IPS-20b (cell line): ENCODE measurements around the gene JCAD.

Experiments
- H3K27ac ChIP-seq: one replicate; pipeline ENCODE4 v1.5.1; 2013; ENCODE audit warnings: low read length
- H3K27me3 ChIP-seq: 2 replicates; pipeline ENCODE4 v1.6.1; 2013; ENCODE audit warnings: mild to moderate bottlenecking, low read length, inconsistent platforms; ENCODE audit not compliant: insufficient read depth
- H3K36me3 ChIP-seq: 2 replicates; pipeline ENCODE4 v1.6.1; 2013; ENCODE audit warnings: low read depth, mild to moderate bottlenecking, inconsistent platforms, low read length, moderate library complexity; ENCODE audit not compliant: insufficient read depth
- H3K4me1 ChIP-seq: 2 replicates; pipeline ENCODE4 v1.6.1; 2013; ENCODE audit warnings: mild to moderate bottlenecking, control low read depth, inconsistent platforms, low read length, moderate library complexity; ENCODE audit not compliant: insufficient read depth
- H3K4me3 ChIP-seq: 2 replicates; pipeline ENCODE4 v1.5.1; 2013; ENCODE audit warnings: mild to moderate bottlenecking, low read length, inconsistent platforms
- H3K9ac ChIP-seq: 2 replicates; pipeline ENCODE4 v1.6.1; 2013; ENCODE audit warnings: low read depth, mild to moderate bottlenecking, inconsistent platforms, low read length, moderate library complexity
- H3K9me3 ChIP-seq: 2 replicates; pipeline ENCODE4 v1.6.1; 2013; ENCODE audit warnings: mild to moderate bottlenecking, low read depth, low read length, inconsistent platforms; ENCODE audit not compliant: insufficient read depth

Gene JCAD

GRCh38 chr10:30070001-30070685 is 10.8 kb upstream of the JCAD start:
- Histone ChIP-seq H3K4me3 (no peak overlapping the region), H3K4me1 (no peaks in the 10 kb centered on the region), H3K27ac (no peak overlapping the region), H3K9ac (no peak overlapping the region), H3K27me3 (no peaks in the 10 kb centered on the region), H3K36me3 (no peaks in the 10 kb centered on the region), H3K9me3 (no peaks in the 10 kb centered on the region)

GRCh38 chr10:30068492-30069223 is 9.3 kb upstream of the JCAD start:
- Histone ChIP-seq H3K4me3 (no peak overlapping the region), H3K27me3 (no peaks in the 10 kb centered on the region), H3K36me3 (no peaks in the 10 kb centered on the region), H3K9me3 (no peaks in the 10 kb centered on the region), H3K4me1 (no peaks in the 10 kb centered on the region), H3K9ac (no peak overlapping the region), H3K27ac (no peak overlapping the region)

GRCh38 chr10:30063099-30063498 is 3.7 kb upstream of the JCAD start:
- Histone ChIP-seq H3K9ac (no peak overlapping the region), H3K27ac (no peak overlapping the region), H3K4me1 (peaks cover 8% of the 10 kb centered on the region), H3K27me3 (peaks cover 23% of the 10 kb centered on the region), H3K36me3 (no peaks in the 10 kb centered on the region), H3K4me3 (no peak overlapping the region), H3K9me3 (no peaks in the 10 kb centered on the region)

GRCh38 chr10:30062582-30062981 is 3.2 kb upstream of the JCAD start:
- Histone ChIP-seq H3K4me3 (no peak overlapping the region), H3K9ac (no peak overlapping the region), H3K4me1 (peaks cover 8% of the 10 kb centered on the region), H3K27ac (no peak overlapping the region), H3K36me3 (no peaks in the 10 kb centered on the region), H3K9me3 (no peaks in the 10 kb centered on the region), H3K27me3 (peaks cover 28% of the 10 kb centered on the region)

- Histone ChIP-seq H3K4me1 (peaks cover 12% of the 10 kb centered on the region), H3K27me3 (peaks cover 33% of the 10 kb centered on the region), H3K27ac (no peak overlapping the region), H3K4me3 (no peak overlapping the region), H3K9me3 (no peaks in the 10 kb centered on the region), H3K36me3 (no peaks in the 10 kb centered on the region), H3K9ac (no peak overlapping the region)
Observed at GRCh38 chr10:30062090-30062489, 2.7 kb upstream of the JCAD start.

GRCh38 chr10:30058570-30059132 is 735 bp downstream of the JCAD start:
- Histone ChIP-seq H3K27ac (no peak overlapping the region), H3K36me3 (no peaks in the 10 kb centered on the region), H3K4me1 (peaks cover 21% of the 10 kb centered on the region), H3K9me3 (no peaks in the 10 kb centered on the region), H3K4me3 (peak overlapping the region; percentile 61; the same call in 1 of the 2 replicates), H3K9ac (no peak overlapping the region), H3K27me3 (peaks cover 33% of the 10 kb centered on the region)

GRCh38 chr10:30057894-30058556 is 1.4 kb downstream of the JCAD start:
- Histone ChIP-seq H3K9ac (no peak overlapping the region), H3K4me1 (peaks cover 21% of the 10 kb centered on the region), H3K27me3 (peaks cover 33% of the 10 kb centered on the region), H3K9me3 (no peaks in the 10 kb centered on the region), H3K4me3 (peak overlapping the region; percentile 61; the same call in 1 of the 2 replicates), H3K27ac (no peak overlapping the region), H3K36me3 (no peaks in the 10 kb centered on the region)

- Histone ChIP-seq H3K27ac (no peak overlapping the region), H3K9ac (no peak overlapping the region), H3K27me3 (peaks cover 33% of the 10 kb centered on the region), H3K9me3 (no peaks in the 10 kb centered on the region), H3K4me3 (peak overlapping the region; percentile 3; the same call in 1 of the 2 replicates), H3K36me3 (no peaks in the 10 kb centered on the region), H3K4me1 (peaks cover 21% of the 10 kb centered on the region)
Observed at GRCh38 chr10:30057421-30057841, 2.0 kb downstream of the JCAD start.

- H3K4me3 ChIP-seq: peak overlapping the region; percentile 3; the same call in 1 of the 2 replicates
- no peaks in the 10 kb centered on the region for H3K9me3 ChIP-seq
- H3K4me1 ChIP-seq: peaks cover 21% of the 10 kb centered on the region
- peaks cover 33% of the 10 kb centered on the region for H3K27me3 ChIP-seq
- H3K27ac ChIP-seq: no peak overlapping the region
- no peak overlapping the region for H3K9ac ChIP-seq
- H3K36me3 ChIP-seq: no peaks in the 10 kb centered on the region
Observed at GRCh38 chr10:30056767-30057355, 2.5 kb downstream of the JCAD start.

GRCh38 chr10:30056281-30056680 is 3.1 kb downstream of the JCAD start:
- Histone ChIP-seq H3K27me3 (peaks cover 33% of the 10 kb centered on the region), H3K4me3 (peak overlapping the region; percentile 3; the same call in 1 of the 2 replicates), H3K27ac (no peak overlapping the region), H3K9ac (no peak overlapping the region), H3K4me1 (peaks cover 21% of the 10 kb centered on the region), H3K36me3 (no peaks in the 10 kb centered on the region), H3K9me3 (no peaks in the 10 kb centered on the region)

GRCh38 chr10:30055226-30055662 is 4.1 kb downstream of the JCAD start:
- no peak overlapping the region for H3K27ac ChIP-seq
- H3K4me1 ChIP-seq: peaks cover 21% of the 10 kb centered on the region
- no peaks in the 10 kb centered on the region for H3K36me3 ChIP-seq
- H3K27me3 ChIP-seq: peaks cover 28% of the 10 kb centered on the region
- H3K9me3 ChIP-seq: no peaks in the 10 kb centered on the region
- H3K4me3 ChIP-seq: no peak overlapping the region
- H3K9ac ChIP-seq: no peak overlapping the region
